Activated T-helper 2 cell treated with anti-CD3 and anti-CD28 coated beads, Interferon-gamma antibody, Interleukin-2, Interleukin-4, amounts not matched to agents 10 μg/mL and 5 μg/mL and 100 μg/mL, durations not matched to agents 14 hours and 24 hours and 36 hours (primary cell): Measurements from ENCODE around the gene APELA. TPM values are rescaled to one million over a fixed set of nuclear protein-coding genes. Genes with fewer than 3 reads are reported as not detected.
"Not testable (repeated sequence)": the region's sequence is repeated elsewhere in the genome, so short reads cannot be mapped to it uniquely, and the experiment has no call there.

ENCODE experiments used
- DNase-seq: peaks from one replicate; pipeline ENCODE4 v3.0.0; 2021; ENCODE audit warnings: low spot score
- H3K27ac Mint-ChIP-seq: one replicate; pipeline ENCODE4 v1.8.0; 2021; ENCODE audit warnings: mixed read lengths
- H3K27me3 Mint-ChIP-seq: one replicate; pipeline ENCODE4 v1.8.0; 2021; ENCODE audit warnings: low read depth, mixed read lengths
- H3K36me3 Mint-ChIP-seq: one replicate; pipeline ENCODE4 v1.8.0; 2021; ENCODE audit warnings: low read depth, mixed read lengths
- H3K4me1 Mint-ChIP-seq: one replicate; pipeline ENCODE4 v1.8.0; 2021; ENCODE audit warnings: low read depth, mixed read lengths
- H3K4me3 Mint-ChIP-seq: one replicate; pipeline ENCODE4 v1.8.0; 2021; ENCODE audit warnings: low read depth, mild to moderate bottlenecking, moderate library complexity, mixed read lengths
- H3K9me3 Mint-ChIP-seq: one replicate; pipeline ENCODE4 v1.8.0; 2021; ENCODE audit warnings: mixed read lengths
- intact Hi-C: fragments of 100-400 bp; cut with micrococcal nuclease; formaldehyde crosslinking; loops from one replicate; pipeline ENCODE4 v1.15.1; 2023
- total RNA-seq: library from RNA; stranded (reverse); gene quantifications from 2 replicates; pipeline ENCODE4 v1.2.3, GENCODE V29; 2022

APELA gene
- total RNA-seq, 1 donor from 2014 or later = not detected

DNA sequence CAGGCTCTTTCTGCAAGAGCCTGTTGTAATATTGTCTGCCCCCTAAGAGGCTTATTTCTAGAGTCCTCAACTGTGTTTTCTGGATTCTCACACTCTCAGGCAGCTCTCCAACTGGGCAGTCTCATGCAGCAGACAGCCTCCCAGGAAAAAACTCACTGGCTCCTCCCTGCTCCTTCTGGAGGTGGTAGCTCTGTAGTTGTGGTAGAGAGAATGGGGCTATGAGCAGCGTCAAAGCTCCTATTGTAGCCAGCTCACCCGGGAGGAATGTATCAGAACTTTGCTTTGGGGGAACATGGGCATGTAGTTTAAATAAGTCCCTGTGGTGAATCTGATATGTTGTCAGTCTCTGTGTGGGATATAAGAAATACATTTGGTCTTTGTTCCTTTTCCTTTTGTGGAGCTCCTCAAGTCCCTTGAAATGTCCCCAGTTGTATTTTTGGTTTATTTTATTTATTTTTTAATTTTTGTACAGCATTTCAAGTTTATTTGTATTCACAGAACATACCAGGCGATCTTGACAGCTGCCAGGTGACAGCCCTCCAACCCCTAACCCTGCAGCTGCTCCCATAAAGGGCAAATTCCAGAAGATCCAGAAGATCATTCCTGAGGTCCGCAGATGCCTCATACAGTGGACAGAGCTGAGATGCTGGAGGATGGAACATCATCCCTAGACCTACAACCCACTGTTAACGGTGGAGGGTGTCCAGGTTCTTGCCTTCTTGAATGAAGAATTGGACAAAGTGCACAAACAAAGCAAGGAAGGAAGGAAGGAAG, 54.8 kb downstream of the APELA start:
- no peaks in the 10 kb centered on the region for H3K9me3 Mint-ChIP-seq
- H3K4me1 Mint-ChIP-seq = no peaks in the 10 kb centered on the region
- H3K36me3 Mint-ChIP-seq = no peaks in the 10 kb centered on the region
- H3K27me3 Mint-ChIP-seq = no peaks in the 10 kb centered on the region
- intact Hi-C loops = no loop called here
- DNase-seq = no peak
- no peak overlapping the region for H3K27ac Mint-ChIP-seq
- no peak overlapping the region for H3K4me3 Mint-ChIP-seq

DNA sequence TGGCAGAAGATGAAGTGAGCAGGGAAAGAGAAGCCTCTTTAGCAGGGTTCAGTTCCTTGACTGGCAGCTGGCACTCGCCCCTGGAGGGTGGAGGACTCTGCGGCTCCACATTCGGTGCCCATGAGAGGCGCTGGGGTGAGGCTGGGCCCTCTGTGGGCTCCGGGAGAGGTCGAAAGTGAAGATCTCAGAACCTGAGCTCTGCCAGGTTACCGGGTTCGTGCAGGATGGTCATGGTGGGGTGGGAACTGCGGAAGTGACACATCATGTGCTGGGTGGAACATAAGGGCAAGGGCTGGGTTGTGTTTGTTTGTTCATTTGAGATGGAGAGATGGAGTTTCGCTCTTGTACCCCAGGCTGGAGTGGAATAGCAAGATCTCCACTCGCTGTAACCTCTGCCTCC, 56.3 kb downstream of the APELA start:
- Mint-ChIP-seq H3K4me3 (no peak overlapping the region), H3K4me1 (no peaks in the 10 kb centered on the region), H3K27ac (no peak overlapping the region), H3K9me3 (no peaks in the 10 kb centered on the region), H3K36me3 (no peaks in the 10 kb centered on the region), H3K27me3 (no peaks in the 10 kb centered on the region)
- no peak for DNase-seq
- intact Hi-C loops = no loop called here

DNA sequence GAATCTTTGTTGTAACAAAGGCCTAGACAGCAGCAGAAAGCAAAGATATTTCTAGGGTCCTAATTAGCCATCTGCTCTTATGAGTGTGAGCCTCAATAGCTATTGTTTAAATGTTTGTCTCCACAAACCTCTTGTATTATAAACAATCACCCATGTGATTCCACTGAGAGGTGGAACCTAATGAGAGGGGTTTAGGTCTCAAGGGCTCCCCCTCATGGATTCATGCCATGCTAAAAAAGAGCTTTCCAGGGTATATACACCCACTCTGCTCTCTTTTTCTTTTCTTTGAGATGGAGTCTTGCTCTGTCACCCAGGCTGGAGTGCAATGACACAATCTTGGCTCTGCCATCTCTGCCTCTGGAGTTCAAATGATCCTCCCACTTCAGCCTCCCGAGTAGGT, 58.4 kb downstream of the APELA start:
- H3K36me3 Mint-ChIP-seq = no peaks in the 10 kb centered on the region
- intact Hi-C loops = no loop called here

DNA sequence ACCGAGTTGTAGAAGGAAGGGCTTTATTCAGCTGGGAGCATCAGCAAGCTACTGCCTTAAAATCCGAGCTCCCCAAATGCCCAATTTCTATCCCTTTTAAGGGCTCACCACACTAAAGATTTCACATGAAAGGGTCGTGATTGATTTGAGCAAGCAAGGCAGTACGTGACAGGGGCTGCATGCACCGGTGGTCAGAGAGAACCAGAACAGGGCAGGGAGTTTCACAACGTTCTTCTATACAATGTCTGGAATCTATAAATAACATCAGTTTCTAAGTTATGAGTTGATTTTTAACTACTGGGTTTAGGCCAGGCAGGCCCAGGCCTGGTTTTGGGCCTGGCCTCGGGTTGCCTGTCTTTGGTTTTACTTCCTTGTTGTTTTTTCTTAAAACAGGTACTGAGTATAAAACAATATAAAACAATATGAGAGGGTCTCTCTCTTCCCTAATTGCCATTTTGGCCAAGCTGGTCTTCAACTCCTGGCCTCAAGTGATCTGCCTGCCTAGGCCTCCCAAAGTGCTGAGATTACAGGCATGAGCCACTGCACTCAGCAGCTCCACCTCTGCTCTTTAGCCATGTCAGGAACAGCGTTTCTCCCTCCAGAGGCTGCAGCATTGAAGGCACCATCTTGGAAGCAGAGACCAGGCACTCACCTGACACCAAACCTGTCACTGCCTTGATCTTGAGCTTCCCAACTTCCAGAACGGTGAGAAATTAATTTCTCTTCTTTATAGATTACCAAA, 59.1 kb downstream of the APELA start:
- H3K27ac Mint-ChIP-seq, H3K27me3 Mint-ChIP-seq, H3K9me3 Mint-ChIP-seq, H3K4me1 Mint-ChIP-seq, H3K36me3 Mint-ChIP-seq, DNase-seq, intact Hi-C loops, H3K4me3 Mint-ChIP-seq: not testable (repeated sequence)

More for the DNA sequence above, 58.4 kb downstream of the APELA start:
- H3K27ac Mint-ChIP-seq = no peak overlapping the region
- DNase-seq = no peak
- H3K27me3 Mint-ChIP-seq = peaks cover 3% of the 10 kb centered on the region
- H3K4me3 Mint-ChIP-seq = no peak overlapping the region
- no peaks in the 10 kb centered on the region for H3K4me1 Mint-ChIP-seq
- H3K9me3 Mint-ChIP-seq = no peaks in the 10 kb centered on the region

DNA sequence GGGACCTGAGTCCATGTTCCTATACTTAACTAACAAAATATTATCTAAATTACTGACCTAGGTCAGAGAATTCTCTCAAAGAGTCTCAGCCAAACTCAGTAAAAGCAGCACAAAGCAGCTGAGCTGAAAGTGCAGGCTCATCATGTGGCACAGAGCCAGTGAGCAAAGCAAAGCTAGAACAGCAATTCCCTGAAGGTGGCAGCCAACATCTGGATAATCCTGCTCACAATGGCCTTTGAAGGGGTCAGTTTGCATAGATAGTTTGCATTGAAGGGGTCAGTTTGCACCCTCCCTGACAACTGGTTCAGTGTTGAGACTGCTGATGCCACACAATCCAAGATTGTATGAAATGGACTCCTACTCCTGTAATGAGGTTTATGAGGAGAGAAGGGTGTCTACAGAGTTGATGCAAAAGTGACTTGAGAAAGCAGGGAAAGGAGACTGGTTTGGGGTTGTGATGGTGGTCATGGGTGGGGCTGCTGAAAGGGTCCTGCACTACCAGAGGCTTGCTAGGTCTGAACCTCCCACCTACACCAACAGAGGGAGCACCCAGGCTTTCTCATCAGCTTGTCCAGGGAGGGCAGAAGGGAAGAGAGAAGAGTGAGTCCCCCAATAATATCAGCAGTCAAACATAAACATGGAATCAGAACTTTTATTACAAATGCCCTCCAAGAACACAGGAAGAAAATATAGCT, 60.7 kb downstream of the APELA start:
- no peaks in the 10 kb centered on the region for H3K36me3 Mint-ChIP-seq
- no peaks in the 10 kb centered on the region for H3K4me1 Mint-ChIP-seq
- no peak for DNase-seq
- H3K27ac Mint-ChIP-seq = no peak overlapping the region
- no peak overlapping the region for H3K4me3 Mint-ChIP-seq
- H3K9me3 Mint-ChIP-seq = no peaks in the 10 kb centered on the region
- H3K27me3 Mint-ChIP-seq = peaks cover 3% of the 10 kb centered on the region
- intact Hi-C loops = no loop called here

DNA sequence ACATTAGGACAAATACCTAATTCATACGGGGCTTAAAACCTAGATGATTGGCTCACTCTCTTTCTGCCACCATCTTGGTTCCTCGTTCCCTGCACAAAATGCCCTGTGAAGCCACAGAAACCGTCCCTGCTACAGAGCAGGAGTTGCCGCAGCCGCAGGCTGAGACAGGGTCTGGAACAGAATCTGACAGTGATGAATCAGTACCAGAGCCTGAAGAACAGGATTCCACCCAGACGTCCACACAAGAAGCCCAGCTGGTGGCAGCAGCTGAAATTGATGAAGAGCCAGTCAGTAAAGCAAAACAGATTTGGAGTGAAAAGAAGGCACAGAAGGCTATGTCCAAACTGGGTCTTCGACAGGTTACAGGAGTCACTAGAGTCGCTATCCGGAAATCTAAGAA, 66.2 kb downstream of the APELA start:
- H3K9me3 Mint-ChIP-seq = no peaks in the 10 kb centered on the region
- H3K27me3 Mint-ChIP-seq = peaks cover 8% of the 10 kb centered on the region
- H3K27ac Mint-ChIP-seq = no peak overlapping the region
- H3K4me3 Mint-ChIP-seq = no peak overlapping the region
- intact Hi-C loops = no loop called here
- H3K4me1 Mint-ChIP-seq = no peaks in the 10 kb centered on the region
- no peaks in the 10 kb centered on the region for H3K36me3 Mint-ChIP-seq
- no peak for DNase-seq

DNA sequence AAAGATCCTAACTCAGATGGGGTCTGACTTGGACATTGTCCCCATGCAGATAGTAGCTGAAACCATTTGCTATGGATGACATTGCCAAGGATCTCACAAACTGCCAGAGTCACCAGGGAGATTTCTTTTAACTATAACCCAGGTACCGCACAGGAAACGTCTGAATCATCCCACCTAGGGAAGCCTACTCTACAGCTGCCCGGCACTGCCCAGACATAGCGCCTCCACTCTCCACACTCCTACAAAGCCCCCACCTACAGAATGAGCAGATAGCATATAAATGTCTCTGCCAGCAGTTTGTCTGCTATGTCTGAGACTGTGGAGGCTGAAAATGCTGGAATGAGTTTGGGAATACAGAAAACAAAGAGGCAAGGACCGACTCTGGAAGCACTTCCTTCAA, 68.2 kb downstream of the APELA start:
- Mint-ChIP-seq H3K4me3 (no peak overlapping the region), H3K4me1 (no peaks in the 10 kb centered on the region), H3K9me3 (no peaks in the 10 kb centered on the region), H3K27ac (no peak overlapping the region), H3K27me3 (peaks cover 11% of the 10 kb centered on the region), H3K36me3 (no peaks in the 10 kb centered on the region)
- DNase-seq = no peak
- intact Hi-C loops = no loop called here

DNA sequence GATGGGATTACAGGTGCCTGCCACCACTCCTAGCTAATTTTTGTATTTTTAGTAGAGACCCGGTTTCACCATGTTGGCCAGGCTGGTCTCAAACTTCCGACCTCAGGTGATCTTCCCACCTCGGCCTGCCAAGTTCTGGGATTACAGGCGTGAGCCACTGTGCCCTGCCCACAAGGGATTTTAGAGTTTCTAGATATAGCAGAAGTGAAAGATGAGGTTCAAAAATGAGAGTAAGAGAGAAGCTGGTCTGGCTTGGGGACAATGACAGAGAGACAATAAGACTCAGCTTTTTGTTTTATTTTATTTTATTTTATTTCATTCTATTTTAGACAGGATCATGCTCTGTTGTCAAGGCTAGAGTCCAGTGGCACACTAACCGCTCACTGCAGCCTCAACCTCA, 69.8 kb downstream of the APELA start:
- Mint-ChIP-seq H3K27ac (no peak overlapping the region), H3K27me3 (peaks cover 13% of the 10 kb centered on the region), H3K9me3 (no peaks in the 10 kb centered on the region), H3K4me1 (no peaks in the 10 kb centered on the region), H3K4me3 (no peak overlapping the region), H3K36me3 (no peaks in the 10 kb centered on the region)
- no peak for DNase-seq
- intact Hi-C loops = no loop called here

Other genes starting within 250 kb of the APELA start
- gene SMIM31, start 123.0 kb upstream of the APELA start, total RNA-seq = not detected in 2 replicates
- 2.7 and 3.2 TPM in 2 replicates for gene TRIM61, start 100.5 kb downstream of the APELA start, total RNA-seq
- not detected in 2 replicates for gene TRIM60, start 154.8 kb downstream of the APELA start, total RNA-seq
- gene TRIM75, start 176.7 kb downstream of the APELA start, total RNA-seq = not detected in 2 replicates
- gene TMEM192, start 235.7 kb downstream of the APELA start, total RNA-seq = 13.4 and 14.4 TPM in 2 replicates